Measurements from ENCODE around the gene CCDC175. TPM values are rescaled to one million over a fixed set of nuclear protein-coding genes. Genes with fewer than 3 reads are reported as not detected.

The CCDC175 gene
- total RNA-seq, 6 experiments from 2014 or later = not detected

DNA sequence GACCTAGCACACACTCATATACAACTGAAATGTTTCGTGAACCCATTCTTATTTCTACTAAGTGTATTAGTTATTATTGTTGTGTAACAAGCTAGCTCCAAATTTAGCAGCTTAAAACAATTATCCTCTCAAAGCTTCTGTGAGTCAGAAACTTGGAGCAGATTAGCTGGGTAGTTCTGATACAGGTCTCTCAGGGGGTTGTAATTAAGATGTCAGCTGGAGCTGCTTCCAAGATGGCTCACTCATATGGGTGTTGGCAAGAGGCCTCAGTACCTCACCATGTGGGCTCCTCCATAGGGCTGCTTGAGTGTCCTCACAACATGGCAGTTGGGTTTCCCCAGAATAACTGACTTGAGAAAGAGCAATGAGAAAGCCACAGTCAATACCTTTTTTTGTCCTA is 121.2 kb downstream of the CCDC175 start:
- no peak overlapping the region for H3K4me3 Mint-ChIP-seq
- peaks cover 58% of the 10 kb centered on the region for H3K36me3 Mint-ChIP-seq (ENCODE audit: low read depth)
- no peaks in the 10 kb centered on the region; the same call in 1 of the 2 replicates for H3K27me3 Mint-ChIP-seq (ENCODE audit: insufficient read depth)
- TF ChIP-seq, protein P1, sequence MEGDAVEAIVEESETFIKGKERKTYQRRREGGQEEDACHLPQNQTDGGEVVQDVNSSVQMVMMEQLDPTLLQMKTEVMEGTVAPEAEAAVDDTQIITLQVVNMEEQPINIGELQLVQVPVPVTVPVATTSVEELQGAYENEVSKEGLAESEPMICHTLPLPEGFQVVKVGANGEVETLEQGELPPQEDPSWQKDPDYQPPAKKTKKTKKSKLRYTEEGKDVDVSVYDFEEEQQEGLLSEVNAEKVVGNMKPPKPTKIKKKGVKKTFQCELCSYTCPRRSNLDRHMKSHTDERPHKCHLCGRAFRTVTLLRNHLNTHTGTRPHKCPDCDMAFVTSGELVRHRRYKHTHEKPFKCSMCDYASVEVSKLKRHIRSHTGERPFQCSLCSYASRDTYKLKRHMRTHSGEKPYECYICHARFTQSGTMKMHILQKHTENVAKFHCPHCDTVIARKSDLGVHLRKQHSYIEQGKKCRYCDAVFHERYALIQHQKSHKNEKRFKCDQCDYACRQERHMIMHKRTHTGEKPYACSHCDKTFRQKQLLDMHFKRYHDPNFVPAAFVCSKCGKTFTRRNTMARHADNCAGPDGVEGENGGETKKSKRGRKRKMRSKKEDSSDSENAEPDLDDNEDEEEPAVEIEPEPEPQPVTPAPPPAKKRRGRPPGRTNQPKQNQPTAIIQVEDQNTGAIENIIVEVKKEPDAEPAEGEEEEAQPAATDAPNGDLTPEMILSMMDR (IDR thresholded peaks at IDR 0.05) = no peak
- H3K9me3 Mint-ChIP-seq = peaks cover 9% of the 10 kb centered on the region
- peak overlapping the region; percentile 93 for H3K27ac Mint-ChIP-seq
- DNase-seq = peak; percentile 17
- peaks cover 41% of the 10 kb centered on the region for H3K4me1 Mint-ChIP-seq (ENCODE audit: low read depth)

Other genes starting within 250 kb of the CCDC175 start
- 1 to 10 TPM; 1.7 to 2.7 (median 2.1) TPM for gene GPR135, start 111.4 kb downstream of the CCDC175 start, total RNA-seq (2021; fragmentation: NEBNext Ultra II Directional; extraction: Animal tissue kit (Norgen Biotek cat#: 25700))
- 10 to 100 TPM; 20.6 to 25.7 (median 21.4) TPM for gene L3HYPDH, start 92.4 kb downstream of the CCDC175 start, total RNA-seq (2021; fragmentation: NEBNext Ultra II Directional; extraction: Animal tissue kit (Norgen Biotek cat#: 25700))
- gene JKAMP, start 92.3 kb downstream of the CCDC175 start, total RNA-seq (2021; fragmentation: NEBNext Ultra II Directional; extraction: Animal tissue kit (Norgen Biotek cat#: 25700)) = 10 to 100 TPM; 54.8 to 71.5 (median 61.9) TPM

All from HFFc6 (cell line).